HG03342 (cell line): Measurements from ENCODE around the gene DNMT1.

Experiments used
- ATAC-seq: cut with Tn5 transposase; IDR thresholded peaks from one replicate; pipeline ENCODE4 v1.9.1; 2021; ENCODE audit warnings: mild to moderate bottlenecking, moderate library complexity; ENCODE audit not compliant: unreplicated experiment

The DNMT1 gene

GRCh38 chr19:10142701-10143375 lies 51.9 kb downstream of the DNMT1 start:
- ATAC-seq = no peak

GRCh38 chr19:10141973-10142372 lies 52.8 kb downstream of the DNMT1 start:
- ATAC-seq = no peak

- ATAC-seq = no peak
Measured at GRCh38 chr19:10141479-10141878, 53.3 kb downstream of the DNMT1 start.

GRCh38 chr19:10139952-10140351 lies 54.8 kb downstream of the DNMT1 start:
- no peak for ATAC-seq

GRCh38 chr19:10138879-10139795 lies 55.6 kb downstream of the DNMT1 start:
- ATAC-seq = no peak

- ATAC-seq = no peak
Measured at GRCh38 chr19:10137751-10138682, 56.7 kb downstream of the DNMT1 start.

GRCh38 chr19:10136936-10137335 lies 57.8 kb downstream of the DNMT1 start:
- ATAC-seq = no peak

- ATAC-seq = no peak
Measured at GRCh38 chr19:10135551-10136334, 59.0 kb downstream of the DNMT1 start.

- no peak for ATAC-seq
Measured at GRCh38 chr19:10134040-10134439, 60.7 kb downstream of the DNMT1 start.

- ATAC-seq = no peak
Measured at GRCh38 chr19:10133596-10133995, 61.2 kb downstream of the DNMT1 start.

- no peak for ATAC-seq
Measured at GRCh38 chr19:10132905-10133304, 61.8 kb downstream of the DNMT1 start.

GRCh38 chr19:10126213-10126639 lies 68.5 kb downstream of the DNMT1 start:
- ATAC-seq = no peak

GRCh38 chr19:10124429-10124828 lies 70.3 kb downstream of the DNMT1 start:
- ATAC-seq = no peak

- ATAC-seq = no peak
Measured at GRCh38 chr19:10122045-10122444, 72.7 kb downstream of the DNMT1 start.

- ATAC-seq = no peak
Measured at GRCh38 chr19:10120538-10121189, 74.1 kb downstream of the DNMT1 start.

- no peak for ATAC-seq
Measured at GRCh38 chr19:10118960-10119359, 75.8 kb downstream of the DNMT1 start.

GRCh38 chr19:10116866-10117616 lies 77.7 kb downstream of the DNMT1 start:
- no peak for ATAC-seq

- ATAC-seq = no peak
Measured at GRCh38 chr19:10116085-10116865, 78.5 kb downstream of the DNMT1 start.
